Measurements from ENCODE around the gene RPTOR. TPM values are rescaled to one million over a fixed set of nuclear protein-coding genes. Genes with fewer than 3 reads are reported as not detected.

RPTOR gene
- total RNA-seq, 4 donors from 2014 or later: 18.7 to 35.4 (median 21.0) TPM

- TF ChIP-seq, protein P1, sequence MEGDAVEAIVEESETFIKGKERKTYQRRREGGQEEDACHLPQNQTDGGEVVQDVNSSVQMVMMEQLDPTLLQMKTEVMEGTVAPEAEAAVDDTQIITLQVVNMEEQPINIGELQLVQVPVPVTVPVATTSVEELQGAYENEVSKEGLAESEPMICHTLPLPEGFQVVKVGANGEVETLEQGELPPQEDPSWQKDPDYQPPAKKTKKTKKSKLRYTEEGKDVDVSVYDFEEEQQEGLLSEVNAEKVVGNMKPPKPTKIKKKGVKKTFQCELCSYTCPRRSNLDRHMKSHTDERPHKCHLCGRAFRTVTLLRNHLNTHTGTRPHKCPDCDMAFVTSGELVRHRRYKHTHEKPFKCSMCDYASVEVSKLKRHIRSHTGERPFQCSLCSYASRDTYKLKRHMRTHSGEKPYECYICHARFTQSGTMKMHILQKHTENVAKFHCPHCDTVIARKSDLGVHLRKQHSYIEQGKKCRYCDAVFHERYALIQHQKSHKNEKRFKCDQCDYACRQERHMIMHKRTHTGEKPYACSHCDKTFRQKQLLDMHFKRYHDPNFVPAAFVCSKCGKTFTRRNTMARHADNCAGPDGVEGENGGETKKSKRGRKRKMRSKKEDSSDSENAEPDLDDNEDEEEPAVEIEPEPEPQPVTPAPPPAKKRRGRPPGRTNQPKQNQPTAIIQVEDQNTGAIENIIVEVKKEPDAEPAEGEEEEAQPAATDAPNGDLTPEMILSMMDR (IDR thresholded peaks at IDR 0.05; ENCODE audit: low read depth): no peak
These were observed 202.8 kb downstream of the RPTOR start for GRCh38 chr17:80747469-80747868.

DNA sequence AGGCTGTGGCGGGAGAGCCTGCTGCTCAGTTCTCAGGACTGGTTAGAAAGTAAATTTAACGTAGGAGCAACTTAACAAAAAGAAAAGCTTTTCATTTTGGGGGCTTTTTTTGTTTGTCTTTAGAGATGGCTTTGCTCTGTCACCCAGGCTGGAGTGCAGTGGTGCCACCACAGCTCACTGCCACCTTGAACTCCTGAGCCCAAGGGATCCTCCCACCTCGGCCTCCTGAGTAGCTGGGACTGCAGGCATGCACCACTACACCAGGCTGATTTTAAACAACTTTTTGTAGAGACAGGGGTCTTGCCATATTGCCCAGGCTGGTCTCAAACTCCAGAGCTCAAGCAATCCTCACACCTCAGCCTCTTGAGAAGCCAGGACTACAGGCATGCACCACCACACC lies 205.0 kb downstream of the RPTOR start:
- TF ChIP-seq, protein P1 (IDR thresholded peaks at IDR 0.05; ENCODE audit: low read depth): no peak

DNA sequence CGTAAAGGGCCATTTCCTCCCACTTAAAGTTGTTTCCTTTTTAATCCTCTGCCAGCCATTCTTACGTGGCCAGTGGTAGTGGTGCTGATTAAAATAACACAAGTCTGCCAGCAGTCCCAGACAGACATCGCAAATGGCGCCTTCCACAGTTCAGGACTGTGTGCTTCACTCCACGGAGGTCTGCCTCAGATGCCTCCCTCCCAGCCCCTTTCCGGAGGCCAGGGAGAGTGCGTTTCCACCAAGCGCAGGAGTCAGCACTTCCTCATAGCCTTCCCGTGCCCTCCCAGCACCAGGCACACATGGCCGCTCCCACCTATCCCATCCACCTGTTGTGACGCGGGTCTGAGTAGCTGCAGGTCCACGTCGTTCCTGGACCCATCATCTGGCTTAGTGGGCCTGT lies 205.6 kb downstream of the RPTOR start:
- TF ChIP-seq, protein P1 (IDR thresholded peaks at IDR 0.05; ENCODE audit: low read depth): no peak

DNA sequence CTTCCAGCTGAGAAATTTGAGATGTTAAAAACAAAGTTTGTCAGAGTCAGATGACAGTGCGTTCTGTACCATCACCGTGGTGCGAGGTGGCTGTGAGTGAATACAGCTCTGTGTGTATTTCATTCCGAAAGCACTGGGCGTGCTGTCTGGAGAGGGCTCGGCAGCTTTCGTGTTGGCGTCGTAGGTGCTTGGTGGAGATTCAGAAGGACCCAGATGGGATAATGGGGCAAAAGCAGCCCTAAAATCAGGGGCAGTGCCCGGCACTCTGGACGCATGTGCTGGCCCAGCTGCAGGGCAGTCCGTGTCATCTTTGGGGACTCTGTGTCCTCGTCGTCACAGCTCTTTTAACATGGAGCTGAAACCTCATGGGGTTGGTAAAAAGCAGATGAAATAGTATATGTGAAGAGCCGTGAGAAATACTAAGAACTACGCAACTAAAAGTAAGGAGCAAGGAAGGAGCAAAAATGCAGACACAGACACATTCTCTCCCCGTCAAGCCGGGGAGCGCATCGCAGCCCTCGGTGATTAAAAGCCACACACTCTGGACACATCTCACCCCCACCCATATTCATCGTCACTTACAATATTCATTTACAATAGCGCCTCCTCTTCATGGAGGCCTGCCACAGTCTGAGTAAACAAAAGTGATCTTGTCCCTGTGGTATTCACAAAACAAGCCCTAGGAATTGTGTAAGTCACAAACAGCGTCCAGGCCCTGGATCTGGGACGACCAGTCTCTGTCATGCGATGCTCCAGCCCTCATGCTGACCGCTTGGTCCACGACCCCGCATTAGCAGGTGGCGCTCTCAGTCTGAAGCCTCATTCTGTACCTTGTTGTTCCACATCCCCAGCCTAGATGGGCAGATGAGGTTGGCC lies 206.7 kb downstream of the RPTOR start:
- TF ChIP-seq, protein P1 (IDR thresholded peaks at IDR 0.05; ENCODE audit: low read depth): no peak

DNA sequence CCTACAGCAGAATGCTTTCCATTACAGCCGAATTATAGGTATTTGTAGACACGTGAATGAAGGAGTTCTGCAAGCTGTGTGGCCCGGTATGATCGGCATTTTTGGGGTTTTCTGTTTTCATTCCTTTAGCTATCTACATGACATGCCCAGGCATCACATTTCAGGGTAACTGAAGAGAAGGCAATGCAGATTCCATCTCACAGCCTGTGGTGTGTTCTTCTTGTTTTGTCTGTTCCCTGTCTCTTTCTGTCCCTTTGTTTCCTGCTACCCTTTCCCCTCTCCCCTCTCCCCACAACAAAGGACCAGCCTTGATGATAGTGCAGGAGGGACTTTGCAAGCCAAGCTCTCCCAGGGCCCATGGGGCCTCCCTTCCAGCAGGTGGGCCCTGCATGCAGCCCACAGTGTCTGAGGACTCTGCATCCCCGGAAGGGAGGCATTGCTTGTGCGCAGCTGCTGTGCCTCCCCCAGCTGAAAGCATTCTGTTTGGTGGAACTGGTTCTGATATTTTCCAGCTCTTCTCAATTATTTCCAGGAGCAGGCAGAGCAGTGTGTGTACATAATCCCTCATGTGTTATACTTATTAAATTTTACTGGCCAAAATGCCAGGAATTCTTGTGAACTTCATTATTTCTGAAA lies 207.4 kb downstream of the RPTOR start:
- TF ChIP-seq, protein P1 (IDR thresholded peaks at IDR 0.05; ENCODE audit: low read depth): no peak

- TF ChIP-seq, protein P1 (IDR thresholded peaks at IDR 0.05; ENCODE audit: low read depth): no peak
These were observed 209.2 kb downstream of the RPTOR start for GRCh38 chr17:80753685-80754345.

DNA sequence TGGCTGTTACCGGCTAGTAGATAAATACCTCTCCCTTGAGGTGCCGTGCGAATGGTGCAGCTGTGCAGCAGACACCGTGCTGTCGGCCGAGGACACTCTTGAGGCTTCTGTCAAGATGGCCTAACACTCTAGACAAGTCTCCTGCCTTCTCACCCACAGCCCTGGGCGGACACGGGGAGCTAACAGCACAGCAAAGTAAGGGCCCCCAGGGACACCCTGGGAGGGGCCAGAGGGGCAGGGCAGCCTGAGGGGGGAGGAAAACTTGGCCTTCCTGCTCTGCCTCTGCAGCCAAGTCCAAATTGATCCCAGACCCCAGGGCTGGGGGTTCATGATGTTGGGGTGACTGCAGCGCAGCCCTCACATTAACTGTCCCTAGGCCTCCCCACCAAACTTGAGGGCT lies 210.2 kb downstream of the RPTOR start:
- TF ChIP-seq, protein P1 (IDR thresholded peaks at IDR 0.05; ENCODE audit: low read depth): no peak
